GM12878 (cell line): ENCODE results near the gene P4HTM. TPM values are rescaled to one million over a fixed set of nuclear protein-coding genes. Genes with fewer than 3 reads are reported as not detected.
A peak's percentile ranks its signal among the peaks of the same experiment; 100 is the strongest.

Experiments used
- ATAC-seq: fragments of 200-7000 bp; cut with Tn5 transposase; 3 replicates; pipeline ENCODE4 v1.9.1; 2020; ENCODE audit warnings: mild to moderate bottlenecking, moderate library complexity
- BruUV-seq: library from RNA; stranded (reverse); fragments of 400-500 nt; replicated peaks from 2 replicates; lab custom pipeline; 2021; lab: Mats Ljungman, UMichigan
- CTCF ChIA-PET: fragments of 300-600 bp; sonication (Branson Sonifier 250); formaldehyde crosslinking; extraction: SDS; loops from one replicate; lab custom pipeline; 2021; ENCODE audit warnings: inconsistent platforms; lab: Yijun Ruan, JAX
- POLR2A ChIA-PET: fragments of 350-600 bp; formaldehyde crosslinking; extraction: SDS; loops from one replicate; lab custom pipeline; 2021; ENCODE audit warnings: inconsistent platforms; lab: Charles Lee
- RAD21 ChIA-PET: fragments of 300-600 bp; sonication (Branson Sonifier 250); formaldehyde crosslinking; loops from one replicate; lab custom pipeline; 2023; ENCODE audit warnings: antibody characterized with exemption; ENCODE audit not compliant: unreplicated experiment; lab: Charles Lee
- SMC1A ChIA-PET: fragments of 300-600 bp; sonication (Branson Sonifier 250); formaldehyde crosslinking; loops from one replicate; lab custom pipeline; 2023; ENCODE audit not compliant: unreplicated experiment, uncharacterized antibody; lab: Charles Lee
- DNase-seq: peaks from one replicate; pipeline ENCODE4 v3.0.0-alpha.2; 2011; ENCODE audit warnings: low read depth, low spot score
- FAIRE-seq: peaks from 3 replicates; lab custom pipeline; 2011; peaks lifted over from hg19 to GRCh38; lab: Jason Lieb, UNC
- H2AFZ ChIP-seq: 2 replicates; pipeline ENCODE4 v1.6.0; 2011; ENCODE audit warnings: low read depth, low read length, control low read depth; ENCODE audit not compliant: control insufficient read depth
- H3K27ac ChIP-seq: 2 replicates; pipeline ENCODE4 v1.5.1; 2011; ENCODE audit warnings: control low read depth; ENCODE audit not compliant: control insufficient read depth, insufficient read depth
- H3K27me3 ChIP-seq, 2 experiments: replicated peaks in 1 of 2; 2 replicates each; pipeline versions ENCODE4 v1.6.0 to v1.6.1; 2011; ENCODE audit warnings: low read length in 1 of 2; ENCODE audit not compliant: control insufficient read depth in 2 of 2, insufficient read depth in 2 of 2
- H3K36me3 ChIP-seq, 2 experiments: 2 replicates each; pipeline ENCODE4 v1.5.1; 2011; ENCODE audit warnings: low read length in 1 of 2; ENCODE audit not compliant: control insufficient read depth in 2 of 2, insufficient read depth in 2 of 2
- H3K4me1 ChIP-seq: 2 replicates; pipeline ENCODE4 v1.6.1; 2011; ENCODE audit warnings: mild to moderate bottlenecking, low read length, moderate library complexity, mixed read lengths; ENCODE audit not compliant: control insufficient read depth, insufficient read depth
- H3K4me2 ChIP-seq: 2 replicates; pipeline ENCODE4 v1.6.0; 2011; ENCODE audit warnings: control low read depth; ENCODE audit not compliant: control insufficient read depth, insufficient read depth
- H3K4me3 ChIP-seq: fragments of 200-600 bp; sonication (generic); 2 replicates; pipeline ENCODE4 v1.5.1; 2016
- H3K79me2 ChIP-seq: 2 replicates; pipeline ENCODE4 v1.6.0; 2011; ENCODE audit warnings: low read length; ENCODE audit not compliant: control insufficient read depth, insufficient read depth
- H3K9ac ChIP-seq: 2 replicates; pipeline ENCODE4 v1.8.0; 2011; ENCODE audit warnings: low read length, control low read depth, mixed read lengths; ENCODE audit not compliant: control insufficient read depth, insufficient read depth
- H3K9me3 ChIP-seq: replicated peaks from 3 replicates; pipeline ENCODE4 v1.5.1; 2011; ENCODE audit warnings: mild to moderate bottlenecking, low read length; ENCODE audit not compliant: control insufficient read depth, insufficient read depth
- H4K20me1 ChIP-seq: 2 replicates; pipeline ENCODE4 v1.6.0; 2011; ENCODE audit not compliant: control insufficient read depth, insufficient read depth
- ATF3 ChIP-seq: IDR thresholded peaks from 2 replicates; pipeline ENCODE4 v1.6.1; 2011; ENCODE audit warnings: low read depth, mild to moderate bottlenecking, low read length, moderate library complexity, borderline replicate concordance; ENCODE audit errors: extremely low read depth
- CTCF ChIP-seq, 3 experiments: IDR thresholded peaks in 2 of 3; conservative IDR thresholded peaks in 1 of 3; 2 replicates each; pipeline ENCODE4 v1.5.1; 2011; ENCODE audit warnings: low read depth in 3 of 3, low read length in 3 of 3, mild to moderate bottlenecking in 3 of 3, control low read depth in 2 of 3, moderate library complexity in 2 of 3, inconsistent platforms in 1 of 3, mixed read lengths in 1 of 3; ENCODE audit not compliant: control insufficient read depth in 2 of 3, insufficient read depth in 1 of 3; ENCODE audit errors: extremely low read depth in 1 of 3
- GABPA ChIP-seq: IDR thresholded peaks from 2 replicates; pipeline ENCODE4 v1.6.1; 2014; ENCODE audit warnings: antibody characterized with exemption, low read depth, mild to moderate bottlenecking, inconsistent platforms
- IRF5 ChIP-seq: fragments of 450-650 bp; IDR thresholded peaks from 2 replicates; pipeline ENCODE4 v1.6.1; 2017; ENCODE audit warnings: borderline replicate concordance
- NBN ChIP-seq: fragments of 450-650 bp; IDR thresholded peaks from 2 replicates; pipeline ENCODE4 v1.6.1; 2016
- NKRF ChIP-seq: fragments of 450-650 bp; conservative IDR thresholded peaks from 2 replicates; pipeline ENCODE4 v1.6.1; 2017; ENCODE audit warnings: mild to moderate bottlenecking, moderate library complexity
- POLR2A ChIP-seq: IDR thresholded peaks from 2 replicates; pipeline ENCODE4 v1.6.1; 2011; ENCODE audit warnings: low read depth, mild to moderate bottlenecking, low read length
- POLR2AphosphoS2 ChIP-seq: IDR thresholded peaks from 2 replicates; pipeline ENCODE4 v1.6.1; 2011; ENCODE audit warnings: low read depth, mild to moderate bottlenecking, low read length, improper control_type of control experiment, moderate library complexity
- RAD21 ChIP-seq: IDR thresholded peaks from 2 replicates; pipeline ENCODE4 v1.6.1; 2011; ENCODE audit warnings: mild to moderate bottlenecking, low read depth, low read length, moderate library complexity; ENCODE audit not compliant: insufficient read depth
- SMC3 ChIP-seq: IDR thresholded peaks from 2 replicates; pipeline ENCODE4 v1.6.1; 2011; ENCODE audit warnings: low read length, improper control_type of control experiment, borderline replicate concordance
- YBX1 ChIP-seq: fragments of 450-650 bp; IDR thresholded peaks from 2 replicates; pipeline ENCODE4 v1.6.1; 2016; ENCODE audit warnings: antibody characterized with exemption
- ZNF622 ChIP-seq: fragments of 450-650 bp; IDR thresholded peaks from 2 replicates; pipeline ENCODE4 v1.6.1; 2017; ENCODE audit warnings: mild to moderate bottlenecking, inconsistent platforms
- WGBS: methylation state at CpG from one replicate; pipeline ENCODE4 v1.1.6; 2016; ENCODE audit warnings: low lambda C conversion rate; ENCODE audit not compliant: insufficient replicate concordance, insufficient coverage; ENCODE audit errors: missing lambda C conversion rate; 5-methylcytosine and 5-hydroxymethylcytosine counted together
- in situ Hi-C: fragments of 300-500 bp; cut with MboI; formaldehyde crosslinking; loops from 9 replicates; pipeline ENCODE4 v1.14.3; 2018; ENCODE audit warnings: mixed read lengths
- intact Hi-C: fragments of 100-400 bp; cut with micrococcal nuclease; formaldehyde crosslinking; loops from one replicate; pipeline ENCODE4 v1.14.2; 2022; ENCODE audit not compliant: unreplicated experiment
- polyA plus RNA-seq, 11 experiments: library from polyadenylated mRNA; depleted of rRNA in 4 of 11; unstranded in 6 of 11; stranded (reverse) in 5 of 11; fragments of >200 nt; fragmentation: Nextera tagmentation in 4 of 11; fragmentation: Illumina TruSeq in 1 of 11; extraction: Ambion mirVana in 4 of 11; extraction: Trizol in 1 of 11; gene quantifications; 1 replicate in 1 of 11; 2 replicates in 10 of 11; pipeline versions ENCODE4 v1.2.1 to v1.2.3, GENCODE V29; 2011 to 2016; ENCODE audit warnings: inconsistent platforms in 2 of 11, missing spikeins in 2 of 11, low read depth in 1 of 11
- total RNA-seq, 4 experiments: library from RNA; depleted of rRNA in 3 of 4; stranded (reverse); fragments of >200 nt in 3 of 4; fragmentation: Illumina TruSeq in 1 of 4; extraction: Trizol in 1 of 4; gene quantifications; 2 replicates each; pipeline versions ENCODE4 v1.2.1 to v1.2.3, GENCODE V29; 2013 to 2021
- TF ChIP-seq, protein P1 (sequence below): fragments of 450-650 bp; IDR thresholded peaks from 2 replicates; pipeline ENCODE4 v1.6.1; 2017; ENCODE audit warnings: mild to moderate bottlenecking, moderate library complexity

The P4HTM gene
- total and polyA plus RNA-seq, 10 of the 15 experiments (the other 5 are each of a cell fraction or from before 2014, with no cell fraction given) = 0.76 to 28.8 (median 22.9) TPM

GRCh38 chr3:48952510-48953118, 37.4 kb upstream of the P4HTM start:
- intact Hi-C loops = loop anchor here (1.0 kb wide), 1 partner anchor 215 kb away; no protein-coding TSS in a partner anchor
- Histone ChIP-seq H3K27me3 (no peaks in the 10 kb centered on the region), H3K36me3 (peaks cover 0 to 5% of the 10 kb centered on the region in 2 experiments; a peak in 1 of 4 replicates), H3K4me3 (no peak overlapping the region), H2AFZ (peak overlapping the region; percentile 29; the same call in 1 of the 2 replicates), H3K9ac (no peak overlapping the region), H3K79me2 (peaks cover 5% of the 10 kb centered on the region), H3K27ac (no peak overlapping the region), H3K4me2 (no peak overlapping the region), H4K20me1 (no peaks in the 10 kb centered on the region), H3K9me3 (no peaks in the 10 kb centered on the region), H3K4me1 (no peaks in the 10 kb centered on the region)
- 90% methylated on average over 8 of the region's 8 CpGs for WGBS
- SMC1A ChIA-PET = interaction anchor here (0.7 to 2.1 kb wide), 14 partner anchors 15 to 236 kb away, joined by 3 to 11 read pairs (median 4); partner anchors contain the start of genes ARIH2 and IP6K2
- CTCF ChIA-PET = interaction anchor here (0.8 to 4.6 kb wide), 21 partner anchors 8 to 552 kb away, joined by 3 to 36 read pairs (median 4); partner anchors contain the start of genes NCKIPSD and SLC25A20
- FAIRE-seq = no peak
- peak; percentile 70 for ATAC-seq
- DNase-seq = no peak
- RAD21 ChIA-PET = interaction anchor here (0.6 to 3.2 kb wide), 11 partner anchors 12 to 552 kb away, joined by 3 to 18 read pairs (median 4); partner anchors contain the start of gene SLC25A20
- in situ Hi-C loops = no loop called here
- POLR2A ChIA-PET = interaction anchor here (0.7 to 0.9 kb wide), 2 partner anchors 128 to 236 kb away, joined by 3 read pairs; partner anchors contain the start of gene IP6K2
- BruUV-seq = TSS peak; percentile 42
- no peak for TF ChIP-seq NKRF
- TF ChIP-seq CTCF (IDR thresholded peaks at IDR 0.05 in 2 of 3, conservative IDR thresholded peaks at IDR 0.05 in 1 of 3; ENCODE audit: control insufficient read depth in 2 of 3, extremely low read depth in 1 of 3, insufficient read depth in 1 of 3, low read depth in 3 of 3, low read length in 3 of 3) = peak; percentile 66 to 71 (median 66)
- no peak for TF ChIP-seq YBX1
- no peak for TF ChIP-seq POLR2AphosphoS2
- no peak for TF ChIP-seq IRF5
- no peak for TF ChIP-seq ZNF622
- no peak for TF ChIP-seq POLR2A
- peak; percentile 57; the same call in 1 of the 2 replicates for TF ChIP-seq SMC3
- TF ChIP-seq GABPA = no peak
- no peak for TF ChIP-seq NBN
- peak; percentile 73 for TF ChIP-seq RAD21
- TF ChIP-seq ATF3 = no peak
- TF ChIP-seq, protein P1, sequence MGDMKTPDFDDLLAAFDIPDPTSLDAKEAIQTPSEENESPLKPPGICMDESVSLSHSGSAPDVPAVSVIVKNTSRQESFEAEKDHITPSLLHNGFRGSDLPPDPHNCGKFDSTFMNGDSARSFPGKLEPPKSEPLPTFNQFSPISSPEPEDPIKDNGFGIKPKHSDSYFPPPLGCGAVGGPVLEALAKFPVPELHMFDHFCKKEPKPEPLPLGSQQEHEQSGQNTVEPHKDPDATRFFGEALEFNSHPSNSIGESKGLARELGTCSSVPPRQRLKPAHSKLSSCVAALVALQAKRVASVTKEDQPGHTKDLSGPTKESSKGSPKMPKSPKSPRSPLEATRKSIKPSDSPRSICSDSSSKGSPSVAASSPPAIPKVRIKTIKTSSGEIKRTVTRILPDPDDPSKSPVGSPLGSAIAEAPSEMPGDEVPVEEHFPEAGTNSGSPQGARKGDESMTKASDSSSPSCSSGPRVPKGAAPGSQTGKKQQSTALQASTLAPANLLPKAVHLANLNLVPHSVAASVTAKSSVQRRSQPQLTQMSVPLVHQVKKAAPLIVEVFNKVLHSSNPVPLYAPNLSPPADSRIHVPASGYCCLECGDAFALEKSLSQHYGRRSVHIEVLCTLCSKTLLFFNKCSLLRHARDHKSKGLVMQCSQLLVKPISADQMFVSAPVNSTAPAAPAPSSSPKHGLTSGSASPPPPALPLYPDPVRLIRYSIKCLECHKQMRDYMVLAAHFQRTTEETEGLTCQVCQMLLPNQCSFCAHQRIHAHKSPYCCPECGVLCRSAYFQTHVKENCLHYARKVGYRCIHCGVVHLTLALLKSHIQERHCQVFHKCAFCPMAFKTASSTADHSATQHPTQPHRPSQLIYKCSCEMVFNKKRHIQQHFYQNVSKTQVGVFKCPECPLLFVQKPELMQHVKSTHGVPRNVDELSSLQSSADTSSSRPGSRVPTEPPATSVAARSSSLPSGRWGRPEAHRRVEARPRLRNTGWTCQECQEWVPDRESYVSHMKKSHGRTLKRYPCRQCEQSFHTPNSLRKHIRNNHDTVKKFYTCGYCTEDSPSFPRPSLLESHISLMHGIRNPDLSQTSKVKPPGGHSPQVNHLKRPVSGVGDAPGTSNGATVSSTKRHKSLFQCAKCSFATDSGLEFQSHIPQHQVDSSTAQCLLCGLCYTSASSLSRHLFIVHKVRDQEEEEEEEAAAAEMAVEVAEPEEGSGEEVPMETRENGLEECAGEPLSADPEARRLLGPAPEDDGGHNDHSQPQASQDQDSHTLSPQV = no peak
